Gastroesophageal sphincter (tissue), 3 donors: ENCODE measurements around the gene TCIRG1.

ENCODE experiments used
- CTCF ChIP-seq, 4 experiments: fragments of 200-600 bp in 2 of 4; fragments of 450-650 bp in 2 of 4; sonication (generic) in 1 of 4; IDR thresholded peaks; one replicate each; pipeline ENCODE4 v1.5.1; 2017 to 2019; ENCODE audit warnings: antibody characterized with exemption in 4 of 4, mild to moderate bottlenecking in 2 of 4, moderate library complexity in 2 of 4
- EP300 ChIP-seq: sonication (generic); formaldehyde crosslinking; IDR thresholded peaks from one replicate; pipeline ENCODE4 v1.6.1; 2017; ENCODE audit warnings: antibody characterized with exemption, mild to moderate bottlenecking
- POLR2AphosphoS5 ChIP-seq: sonication (generic); formaldehyde crosslinking; IDR thresholded peaks from one replicate; pipeline ENCODE4 v1.6.1; 2017; ENCODE audit warnings: antibody characterized with exemption

GRCh38 chr11:68022531-68022930 is 16.3 kb upstream of the TCIRG1 start:
- TF ChIP-seq EP300 (no peak), CTCF (IDR thresholded peaks at IDR 0.05) (no peak), POLR2AphosphoS5 (no peak)
